22Rv1 (cell line): ENCODE measurements around the gene PRR5.

Experiments
- ZFX ChIP-seq: fragments of 450-650 bp; IDR thresholded peaks from 2 replicates; pipeline ENCODE4 v1.6.1; 2017; ENCODE audit warnings: antibody characterized with exemption, borderline replicate concordance
- TF ChIP-seq, protein P1 (sequence below): fragments of 450-650 bp; IDR thresholded peaks from 2 replicates; pipeline ENCODE4 v1.5.1; 2017; ENCODE audit warnings: mild to moderate bottlenecking

DNA sequence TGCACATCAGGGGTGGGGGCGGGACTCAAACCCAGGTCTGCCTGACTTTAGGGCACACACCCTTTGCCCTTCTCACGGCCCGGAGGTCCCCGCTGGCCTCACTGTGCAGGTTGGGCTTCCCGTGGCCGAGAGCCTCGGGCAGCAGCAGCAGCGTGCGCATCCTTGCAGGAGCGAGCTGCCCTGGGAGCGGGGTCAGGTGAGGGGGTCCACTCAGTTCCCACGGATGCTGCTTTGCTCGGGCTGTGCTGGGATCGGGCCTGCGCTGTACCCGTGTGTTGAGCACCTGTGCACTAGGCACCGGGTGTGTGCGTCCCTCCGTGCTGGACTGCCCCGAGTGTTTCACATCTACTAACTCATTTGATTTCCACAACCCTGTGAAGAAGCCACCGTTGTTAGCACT is 25.1 kb downstream of the PRR5 start:
- TF ChIP-seq, protein P1, sequence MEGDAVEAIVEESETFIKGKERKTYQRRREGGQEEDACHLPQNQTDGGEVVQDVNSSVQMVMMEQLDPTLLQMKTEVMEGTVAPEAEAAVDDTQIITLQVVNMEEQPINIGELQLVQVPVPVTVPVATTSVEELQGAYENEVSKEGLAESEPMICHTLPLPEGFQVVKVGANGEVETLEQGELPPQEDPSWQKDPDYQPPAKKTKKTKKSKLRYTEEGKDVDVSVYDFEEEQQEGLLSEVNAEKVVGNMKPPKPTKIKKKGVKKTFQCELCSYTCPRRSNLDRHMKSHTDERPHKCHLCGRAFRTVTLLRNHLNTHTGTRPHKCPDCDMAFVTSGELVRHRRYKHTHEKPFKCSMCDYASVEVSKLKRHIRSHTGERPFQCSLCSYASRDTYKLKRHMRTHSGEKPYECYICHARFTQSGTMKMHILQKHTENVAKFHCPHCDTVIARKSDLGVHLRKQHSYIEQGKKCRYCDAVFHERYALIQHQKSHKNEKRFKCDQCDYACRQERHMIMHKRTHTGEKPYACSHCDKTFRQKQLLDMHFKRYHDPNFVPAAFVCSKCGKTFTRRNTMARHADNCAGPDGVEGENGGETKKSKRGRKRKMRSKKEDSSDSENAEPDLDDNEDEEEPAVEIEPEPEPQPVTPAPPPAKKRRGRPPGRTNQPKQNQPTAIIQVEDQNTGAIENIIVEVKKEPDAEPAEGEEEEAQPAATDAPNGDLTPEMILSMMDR: no peak
- TF ChIP-seq ZFX: no peak
